Loucy (cell line): ENCODE data around the gene PCBP3.

ENCODE experiments used
- H2AFZ ChIP-seq: fragments of 200-600 bp; sonication (generic); 2 replicates; pipeline ENCODE4 v1.6.0; 2016; ENCODE audit warnings: antibody characterized with exemption, mild to moderate bottlenecking, low read length, moderate library complexity
- H3F3A ChIP-seq: fragments of 200-600 bp; 2 replicates; pipeline ENCODE4 v1.6.0; 2016; ENCODE audit warnings: antibody characterized with exemption, low read depth, mild to moderate bottlenecking
- H3K27me3 ChIP-seq: fragments of 200-600 bp; sonication (generic); 2 replicates; pipeline ENCODE4 v1.6.1; 2014; ENCODE audit warnings: low read length, mild to moderate bottlenecking; ENCODE audit not compliant: insufficient read depth, poor library complexity, severe bottlenecking
- H3K36me3 ChIP-seq: fragments of 200-600 bp; sonication (generic); 2 replicates; pipeline ENCODE4 v1.6.1; 2016; ENCODE audit warnings: low read length; ENCODE audit not compliant: insufficient read depth
- H3K4me1 ChIP-seq: fragments of 200-600 bp; sonication (generic); 2 replicates; pipeline ENCODE4 v1.5.1; 2014; ENCODE audit warnings: low read length, mild to moderate bottlenecking; ENCODE audit not compliant: insufficient read depth, poor library complexity, severe bottlenecking
- H3K4me2 ChIP-seq: fragments of 200-600 bp; sonication (generic); 2 replicates; pipeline ENCODE4 v1.6.0; 2014; ENCODE audit warnings: antibody characterized with exemption, low read length, low read depth, mild to moderate bottlenecking; ENCODE audit not compliant: poor library complexity, severe bottlenecking
- H3K4me3 ChIP-seq: fragments of 200-600 bp; sonication (generic); 2 replicates; pipeline ENCODE4 v1.5.1; 2014; ENCODE audit warnings: low read length, mild to moderate bottlenecking, mixed read lengths; ENCODE audit not compliant: poor library complexity, severe bottlenecking
- H3K79me2 ChIP-seq: fragments of 200-600 bp; sonication (generic); 2 replicates; pipeline ENCODE4 v1.6.1; 2014; ENCODE audit warnings: low read length; ENCODE audit not compliant: insufficient read depth
- H3K9ac ChIP-seq: fragments of 200-600 bp; sonication (generic); 2 replicates; pipeline ENCODE4 v1.6.0; 2014; ENCODE audit warnings: mild to moderate bottlenecking, low read depth, low read length, moderate library complexity; ENCODE audit not compliant: poor library complexity, severe bottlenecking
- H3K9me2 ChIP-seq: fragments of 200-600 bp; sonication (generic); replicated peaks from 2 replicates; pipeline ENCODE4 v1.6.1; 2016; ENCODE audit warnings: low read depth, low read length, mixed read lengths
- H3K9me3 ChIP-seq: fragments of 200-600 bp; sonication (generic); 2 replicates; pipeline ENCODE4 v1.6.1; 2014; ENCODE audit warnings: mild to moderate bottlenecking, antibody characterized with exemption, low read length, low read depth; ENCODE audit not compliant: insufficient read depth
- H4K20me1 ChIP-seq: fragments of 200-600 bp; sonication (generic); 2 replicates; pipeline ENCODE4 v1.6.0; 2014; ENCODE audit warnings: antibody characterized with exemption, low read length, mild to moderate bottlenecking; ENCODE audit not compliant: insufficient read depth, poor library complexity, severe bottlenecking
- CTCF ChIP-seq: fragments of 200-600 bp; sonication (generic); conservative IDR thresholded peaks from 2 replicates; pipeline ENCODE4 v1.5.1; 2014; ENCODE audit warnings: mild to moderate bottlenecking, antibody characterized with exemption, low read length
- EZH2phosphoT487 ChIP-seq: fragments of 200-600 bp; IDR thresholded peaks from 2 replicates; pipeline ENCODE4 v1.6.1; 2018; ENCODE audit warnings: antibody characterized with exemption, mild to moderate bottlenecking, moderate library complexity, borderline replicate concordance

Gene PCBP3

GRCh38 chr21:45869121-45870007 is 225.8 kb downstream of the PCBP3 start:
- Histone ChIP-seq H3K79me2 (no peaks in the 10 kb centered on the region), H3F3A (no peaks in the 10 kb centered on the region), H2AFZ (no peak overlapping the region), H3K9ac (no peak overlapping the region), H4K20me1 (no peaks in the 10 kb centered on the region), H3K9me2 (no peaks in the 10 kb centered on the region), H3K27me3 (no peaks in the 10 kb centered on the region), H3K36me3 (no peaks in the 10 kb centered on the region), H3K4me1 (peaks cover 26% of the 10 kb centered on the region), H3K4me3 (no peak overlapping the region), H3K4me2 (no peak overlapping the region), H3K9me3 (no peaks in the 10 kb centered on the region)
- no peak for TF ChIP-seq CTCF
- no peak for TF ChIP-seq EZH2phosphoT487

- no peak overlapping the region for H3K4me2 ChIP-seq
- no peaks in the 10 kb centered on the region for H4K20me1 ChIP-seq
- H3K9me3 ChIP-seq: no peaks in the 10 kb centered on the region
- peaks cover 26% of the 10 kb centered on the region for H3K4me1 ChIP-seq
- no peak overlapping the region for H3K4me3 ChIP-seq
- H3F3A ChIP-seq: no peaks in the 10 kb centered on the region
- H2AFZ ChIP-seq: no peak overlapping the region
- H3K9me2 ChIP-seq: no peaks in the 10 kb centered on the region
- no peaks in the 10 kb centered on the region for H3K27me3 ChIP-seq
- H3K9ac ChIP-seq: no peak overlapping the region
- H3K79me2 ChIP-seq: no peaks in the 10 kb centered on the region
- H3K36me3 ChIP-seq: no peaks in the 10 kb centered on the region
- TF ChIP-seq EZH2phosphoT487: no peak
- no peak for TF ChIP-seq CTCF
Observed at GRCh38 chr21:45870421-45870820, 226.9 kb downstream of the PCBP3 start.

- Histone ChIP-seq H3K4me2 (no peak overlapping the region), H3F3A (no peaks in the 10 kb centered on the region), H3K4me3 (no peak overlapping the region), H4K20me1 (no peaks in the 10 kb centered on the region), H3K79me2 (no peaks in the 10 kb centered on the region), H3K27me3 (no peaks in the 10 kb centered on the region), H2AFZ (no peak overlapping the region), H3K36me3 (no peaks in the 10 kb centered on the region), H3K9me2 (no peaks in the 10 kb centered on the region), H3K4me1 (peaks cover 25% of the 10 kb centered on the region), H3K9me3 (no peaks in the 10 kb centered on the region), H3K9ac (no peak overlapping the region)
- TF ChIP-seq EZH2phosphoT487: no peak
- TF ChIP-seq CTCF: no peak
Observed at GRCh38 chr21:45870851-45871615, 227.5 kb downstream of the PCBP3 start.
